ENCODE measurements around the gene H6PD.

Gene H6PD

DNA sequence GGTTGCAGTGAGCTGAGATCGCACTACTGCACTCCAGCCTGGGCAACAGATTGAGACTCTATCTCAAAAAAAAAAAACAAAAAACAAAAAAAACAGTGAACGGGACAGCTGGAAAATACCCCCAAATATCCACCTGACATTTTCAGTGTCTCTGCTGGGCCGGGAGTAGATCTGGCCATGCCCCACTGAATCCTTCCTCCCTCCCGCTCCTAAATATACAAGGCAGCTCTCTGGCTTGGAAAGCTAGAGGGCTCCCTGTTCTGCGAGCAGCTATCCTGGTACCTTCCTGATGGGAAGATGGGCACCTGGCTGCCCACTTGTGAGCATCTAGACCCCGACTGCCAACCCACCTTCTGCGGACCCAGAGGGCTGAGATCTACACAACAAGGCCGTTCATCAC is 79.5 kb downstream of the H6PD start:
- ChIA-PET CTCF (interaction anchor here (0.9 to 1.5 kb wide), 2 partner anchors 13 to 177 kb away, joined by 3 read pairs; no protein-coding TSS in a partner anchor), POLR2A (no interaction called here)
- no peak overlapping the region for H3K4me3 ChIP-seq (ENCODE audit: low read depth, low read length)
- no peak for DNase-seq (ENCODE audit: low read depth, low spot score)
- no peak for TF ChIP-seq CTCF (IDR thresholded peaks at IDR 0.05; ENCODE audit: insufficient read depth, low read length, missing control alignments)

DNA sequence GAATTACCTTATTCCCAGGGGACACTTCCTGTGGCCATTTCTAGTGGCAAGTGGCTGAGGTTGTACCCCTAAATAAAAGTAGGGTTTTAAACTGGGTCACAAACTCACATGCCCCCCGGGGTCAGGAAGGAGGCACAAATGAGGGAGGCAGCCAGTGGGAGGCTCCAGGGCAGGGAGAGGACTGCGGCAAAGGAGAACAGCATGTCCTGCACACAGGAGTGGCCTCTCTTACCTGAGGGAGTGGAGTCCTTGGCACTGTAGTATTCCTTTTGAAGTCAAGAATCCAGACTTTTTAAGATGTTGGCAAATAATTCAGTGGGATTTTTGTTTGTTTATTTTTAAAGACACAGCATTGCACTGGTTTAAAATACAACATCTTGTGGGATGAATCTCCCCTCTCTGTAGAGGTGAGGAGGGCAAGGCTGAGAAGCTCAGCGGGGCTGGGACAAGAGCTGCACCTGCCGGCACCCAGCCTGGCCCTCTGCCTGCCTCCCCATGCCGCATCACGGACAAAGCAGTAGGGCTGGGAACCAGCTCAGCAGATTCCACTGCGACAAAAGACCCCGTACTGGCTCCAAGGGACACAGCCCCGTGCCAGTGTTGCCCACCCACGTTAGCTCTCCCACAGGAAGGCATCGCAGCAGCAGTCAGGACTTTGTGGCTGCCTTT is 80.3 kb downstream of the H6PD start:
- POLR2A ChIA-PET = interaction anchor here (0.9 kb wide), 1 partner anchor 43 kb away, joined by 3 read pairs; no protein-coding TSS in a partner anchor
- CTCF ChIA-PET = interaction anchor here (1.1 to 1.5 kb wide), 3 partner anchors 11 to 25 kb away, joined by 3 to 4 read pairs (median 4); no protein-coding TSS in a partner anchor
- TF ChIP-seq CTCF (IDR thresholded peaks at IDR 0.05; ENCODE audit: insufficient read depth, low read length, missing control alignments) = no peak
- H3K4me3 ChIP-seq (ENCODE audit: low read depth, low read length) = no peak overlapping the region
- DNase-seq (ENCODE audit: low read depth, low spot score) = no peak

DNA sequence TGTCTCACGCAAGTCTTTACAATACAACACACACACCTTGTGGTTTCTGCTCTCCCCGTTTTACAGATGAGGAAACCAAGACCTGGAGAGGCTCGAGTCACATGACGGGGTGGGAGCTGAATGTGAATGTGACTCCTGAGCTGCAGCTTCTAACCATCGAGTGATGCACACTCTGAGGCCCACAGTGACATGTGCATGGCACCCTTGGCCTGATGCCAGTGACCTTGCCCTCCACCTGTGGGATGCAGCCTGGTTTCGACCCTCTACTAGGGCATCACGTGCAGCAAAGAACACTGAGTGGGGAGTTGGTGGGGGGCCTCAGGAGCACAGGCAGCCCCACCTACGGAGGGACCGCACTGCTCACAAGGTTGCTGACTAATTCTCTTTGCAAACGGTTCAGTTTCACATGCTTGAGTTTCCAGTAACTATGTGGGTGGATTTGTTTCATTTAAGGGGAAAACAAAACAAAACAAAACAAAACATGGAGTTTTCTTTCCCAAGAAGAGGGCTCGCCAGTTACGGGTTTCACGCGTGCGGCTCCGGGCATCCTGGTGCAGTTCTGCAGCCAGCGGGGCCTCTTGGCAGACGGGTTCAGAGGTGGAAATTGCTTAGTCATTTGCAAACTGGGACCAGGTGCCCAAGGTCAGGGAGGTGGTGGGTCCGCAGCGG is 81.0 kb downstream of the H6PD start:
- no peak for DNase-seq (ENCODE audit: low read depth, low spot score)
- POLR2A ChIA-PET = interaction anchor here (0.9 kb wide), 1 partner anchor 42 kb away, joined by 3 read pairs; no protein-coding TSS in a partner anchor
- no peak for TF ChIP-seq CTCF (IDR thresholded peaks at IDR 0.05; ENCODE audit: insufficient read depth, low read length, missing control alignments)
- H3K4me3 ChIP-seq (ENCODE audit: low read depth, low read length) = no peak overlapping the region
- CTCF ChIA-PET = interaction anchor here (1.1 to 1.2 kb wide), 2 partner anchors 10 to 26 kb away, joined by 4 read pairs; no protein-coding TSS in a partner anchor

DNA sequence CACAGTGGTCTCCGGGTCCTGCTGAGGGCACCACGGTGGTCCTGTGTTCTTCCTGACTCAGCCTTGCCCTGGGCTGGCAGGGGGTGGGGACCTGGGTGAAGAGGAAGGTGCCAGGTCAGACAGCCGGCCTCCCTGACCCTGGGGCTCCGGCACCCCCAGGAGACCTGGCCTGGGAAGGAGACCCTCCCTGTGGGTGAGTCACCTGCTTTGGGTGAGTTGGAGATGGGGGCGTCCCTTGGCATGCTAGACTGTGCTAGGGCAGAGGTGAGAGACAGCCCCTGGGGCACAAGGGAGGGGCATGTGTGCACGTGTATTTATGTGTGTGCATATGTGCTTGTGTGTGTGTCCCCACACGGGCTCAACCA is 81.5 kb downstream of the H6PD start:
- ChIA-PET CTCF (interaction anchor here (1.6 kb wide), 1 partner anchor 49 kb away, joined by 4 read pairs; no protein-coding TSS in a partner anchor), POLR2A (no interaction called here)
- no peak for TF ChIP-seq CTCF (IDR thresholded peaks at IDR 0.05; ENCODE audit: insufficient read depth, low read length, missing control alignments)
- no peak overlapping the region for H3K4me3 ChIP-seq (ENCODE audit: low read depth, low read length)
- no peak for DNase-seq (ENCODE audit: low read depth, low spot score)

DNA sequence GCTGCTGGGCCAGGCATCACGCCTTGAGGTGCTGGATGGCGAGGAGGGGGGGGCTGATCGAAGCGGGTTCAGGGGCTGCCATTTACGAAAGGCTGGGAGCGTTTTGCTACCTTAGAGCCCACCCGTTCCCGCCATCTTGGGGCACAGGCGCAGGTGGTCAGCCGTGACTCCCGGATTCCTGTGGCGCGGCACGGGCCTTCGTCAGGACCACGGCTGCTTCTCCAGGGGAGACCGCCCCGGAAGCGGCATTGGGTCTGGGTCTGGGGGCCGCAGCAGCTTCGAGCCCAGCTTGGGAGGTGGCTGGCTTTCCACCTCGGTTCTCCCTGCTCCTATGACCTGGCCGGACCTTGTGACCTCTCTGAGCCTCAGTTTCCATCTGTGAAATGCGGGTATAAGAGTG is 81.9 kb downstream of the H6PD start:
- CTCF ChIA-PET = interaction anchor here (1.6 kb wide), 1 partner anchor 50 kb away, joined by 4 read pairs; no protein-coding TSS in a partner anchor
- no peak for DNase-seq (ENCODE audit: low read depth, low spot score)
- POLR2A ChIA-PET = no interaction called here
- TF ChIP-seq CTCF (IDR thresholded peaks at IDR 0.05; ENCODE audit: insufficient read depth, low read length, missing control alignments) = no peak
- H3K4me3 ChIP-seq (ENCODE audit: low read depth, low read length) = no peak overlapping the region

GRCh38 chr1:9317072-9317471 is 82.5 kb downstream of the H6PD start:
- POLR2A ChIA-PET = interaction anchor here (1.0 kb wide), 1 partner anchor 22 kb away, joined by 3 read pairs; no protein-coding TSS in a partner anchor
- no peak for DNase-seq (ENCODE audit: low read depth, low spot score)

More at GRCh38 chr1:9317072-9317471, 82.5 kb downstream of the H6PD start:
- CTCF ChIA-PET = interaction anchor here (0.8 to 1.6 kb wide), 4 partner anchors 9 to 139 kb away, joined by 3 to 4 read pairs (median 4); no protein-coding TSS in a partner anchor
- TF ChIP-seq CTCF (IDR thresholded peaks at IDR 0.05; ENCODE audit: insufficient read depth, low read length, missing control alignments) = no peak
- no peak overlapping the region for H3K4me3 ChIP-seq (ENCODE audit: low read depth, low read length)

Measured in AG04449 (cell line).